Body of pancreas (tissue), 4 donors: ENCODE results near the gene IRX5. TPM values are rescaled to one million over a fixed set of nuclear protein-coding genes. Genes with fewer than 3 reads are reported as not detected.

Experiments
- ATAC-seq: fragments of 150-250 bp; one replicate; pipeline ENCODE4 v1.9.1; 2016
- DNase-seq, 4 donors: peaks; one replicate each; pipeline ENCODE4 v3.0.0-alpha.2; 2019
- H3K27ac ChIP-seq, 4 donors: fragments of 200-600 bp; sonication (generic); 1 replicate in 3 of 4; 2 replicates in 1 of 4; pipeline versions ENCODE4 v1.5.1 to v1.6.1; 2016 to 2019; ENCODE audit warnings: mild to moderate bottlenecking in 1 of 4, mixed read lengths in 1 of 4, moderate library complexity in 1 of 4
- H3K27me3 ChIP-seq, 2 donors: fragments of 200-600 bp; sonication (generic); one replicate each; pipeline ENCODE4 v1.6.0; 2016; ENCODE audit warnings: mild to moderate bottlenecking in 1 of 2
- H3K36me3 ChIP-seq, 2 donors: fragments of 200-600 bp; sonication (generic); replicated peaks in 1 of 2; 2 replicates each; pipeline ENCODE4 v1.5.1; 2016; ENCODE audit warnings: low read depth in 2 of 2; ENCODE audit not compliant: insufficient read depth in 1 of 2
- H3K4me1 ChIP-seq: fragments of 200-600 bp; sonication (generic); one replicate; pipeline ENCODE4 v1.6.0; 2016
- H3K4me3 ChIP-seq, 2 donors: fragments of 200-600 bp; sonication (generic); 1 replicate in 1 of 2; 2 replicates in 1 of 2; pipeline ENCODE4 v1.5.1; 2016 to 2019
- H3K9me3 ChIP-seq, 3 donors: fragments of 200-600 bp; sonication (generic); 1 replicate in 2 of 3; 2 replicates in 1 of 3; pipeline ENCODE4 v1.5.1; 2016
- POLR2A ChIP-seq, 3 donors: fragments of 450-650 bp; IDR thresholded peaks; one replicate each; pipeline ENCODE4 v1.6.1; 2016; ENCODE audit warnings: antibody characterized with exemption in 3 of 3, mild to moderate bottlenecking in 2 of 3
- WGBS, 2 donors: methylation state at CpG; one replicate each; pipeline ENCODE4 v1.1.5; 2017; 5-methylcytosine and 5-hydroxymethylcytosine counted together
- intact Hi-C: fragments of 100-400 bp; cut with DNase I; formaldehyde crosslinking; loops from one replicate; pipeline ENCODE4 v1.15.1; 2023
- total RNA-seq, 2 donors: library from RNA; depleted of rRNA; stranded (reverse); fragments of >200 nt; gene quantifications; one replicate each; pipeline ENCODE4 v1.1.0, GENCODE V29; 2016
- TF ChIP-seq, protein P1 (sequence below), 7 experiments: fragments of 450-650 bp in 4 of 7; fragments of 200-600 bp in 3 of 7; sonication (generic) in 3 of 7; IDR thresholded peaks; one replicate each; pipeline ENCODE4 v1.5.1; 2016 to 2019; ENCODE audit warnings: antibody characterized with exemption in 7 of 7

IRX5 gene
- total RNA-seq, 2 donors from 2014 or later, result 0.26 TPM; not detected in 1

DNA sequence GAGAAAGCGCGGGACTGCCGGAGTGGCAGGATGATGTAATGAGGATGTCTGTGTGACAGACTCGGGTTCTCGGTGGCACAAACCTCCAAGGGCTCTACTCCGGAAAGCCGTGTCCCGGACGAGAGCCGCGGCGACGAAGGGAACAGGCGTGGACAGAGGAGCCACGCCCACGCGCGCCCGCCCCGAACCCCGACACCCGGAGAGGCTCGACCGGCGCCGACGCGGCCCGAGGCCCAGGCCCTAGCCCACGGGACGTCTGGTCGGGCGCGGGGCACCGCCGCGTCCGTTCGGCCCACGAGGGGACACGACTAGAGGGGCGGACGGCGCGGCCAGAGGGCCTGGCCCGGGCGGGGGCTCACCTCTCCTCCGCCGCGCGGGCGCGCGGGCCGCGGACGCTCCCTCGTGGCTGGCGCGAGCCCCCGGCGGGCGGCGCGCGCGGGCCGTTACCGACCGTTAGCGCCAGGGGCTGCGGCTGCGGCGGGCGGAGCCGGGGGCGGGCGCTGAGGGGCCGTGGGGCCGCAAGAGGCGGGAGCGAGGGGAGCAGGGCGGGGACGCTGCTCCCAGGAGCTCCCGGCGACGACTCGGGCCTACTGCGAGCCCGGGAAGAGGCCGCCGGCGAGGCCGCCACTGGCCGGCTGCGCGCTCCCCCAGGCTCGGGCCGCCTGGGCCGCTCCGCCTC lies 2.1 kb upstream of the IRX5 start:
- DNase-seq, result peak; percentile 35 to 54 (median 42)
- intact Hi-C loops, result no loop called here
- Histone ChIP-seq H3K27me3 (peaks cover 0 to 38% of the 10 kb centered on the region in 2 donors), H3K4me3 (peak overlapping the region in 1 of 2 donors; percentile 30), H3K36me3 (no peaks in the 10 kb centered on the region), H3K27ac (peak overlapping the region in 2 of 4 donors; percentile 61 to 71), H3K9me3 (no peaks in the 10 kb centered on the region), H3K4me1 (peaks cover 46% of the 10 kb centered on the region)
- peak; percentile 3 for ATAC-seq
- TF ChIP-seq POLR2A (IDR thresholded peaks at IDR 0.05), result no peak
- TF ChIP-seq, protein P1, sequence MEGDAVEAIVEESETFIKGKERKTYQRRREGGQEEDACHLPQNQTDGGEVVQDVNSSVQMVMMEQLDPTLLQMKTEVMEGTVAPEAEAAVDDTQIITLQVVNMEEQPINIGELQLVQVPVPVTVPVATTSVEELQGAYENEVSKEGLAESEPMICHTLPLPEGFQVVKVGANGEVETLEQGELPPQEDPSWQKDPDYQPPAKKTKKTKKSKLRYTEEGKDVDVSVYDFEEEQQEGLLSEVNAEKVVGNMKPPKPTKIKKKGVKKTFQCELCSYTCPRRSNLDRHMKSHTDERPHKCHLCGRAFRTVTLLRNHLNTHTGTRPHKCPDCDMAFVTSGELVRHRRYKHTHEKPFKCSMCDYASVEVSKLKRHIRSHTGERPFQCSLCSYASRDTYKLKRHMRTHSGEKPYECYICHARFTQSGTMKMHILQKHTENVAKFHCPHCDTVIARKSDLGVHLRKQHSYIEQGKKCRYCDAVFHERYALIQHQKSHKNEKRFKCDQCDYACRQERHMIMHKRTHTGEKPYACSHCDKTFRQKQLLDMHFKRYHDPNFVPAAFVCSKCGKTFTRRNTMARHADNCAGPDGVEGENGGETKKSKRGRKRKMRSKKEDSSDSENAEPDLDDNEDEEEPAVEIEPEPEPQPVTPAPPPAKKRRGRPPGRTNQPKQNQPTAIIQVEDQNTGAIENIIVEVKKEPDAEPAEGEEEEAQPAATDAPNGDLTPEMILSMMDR (IDR thresholded peaks at IDR 0.05), result peak in 2 of 7 experiments; percentile 19 to 35
- WGBS, 2 donors, result 1 to 2% methylated on average over 6 to 93 of the region's 101 CpGs

DNA sequence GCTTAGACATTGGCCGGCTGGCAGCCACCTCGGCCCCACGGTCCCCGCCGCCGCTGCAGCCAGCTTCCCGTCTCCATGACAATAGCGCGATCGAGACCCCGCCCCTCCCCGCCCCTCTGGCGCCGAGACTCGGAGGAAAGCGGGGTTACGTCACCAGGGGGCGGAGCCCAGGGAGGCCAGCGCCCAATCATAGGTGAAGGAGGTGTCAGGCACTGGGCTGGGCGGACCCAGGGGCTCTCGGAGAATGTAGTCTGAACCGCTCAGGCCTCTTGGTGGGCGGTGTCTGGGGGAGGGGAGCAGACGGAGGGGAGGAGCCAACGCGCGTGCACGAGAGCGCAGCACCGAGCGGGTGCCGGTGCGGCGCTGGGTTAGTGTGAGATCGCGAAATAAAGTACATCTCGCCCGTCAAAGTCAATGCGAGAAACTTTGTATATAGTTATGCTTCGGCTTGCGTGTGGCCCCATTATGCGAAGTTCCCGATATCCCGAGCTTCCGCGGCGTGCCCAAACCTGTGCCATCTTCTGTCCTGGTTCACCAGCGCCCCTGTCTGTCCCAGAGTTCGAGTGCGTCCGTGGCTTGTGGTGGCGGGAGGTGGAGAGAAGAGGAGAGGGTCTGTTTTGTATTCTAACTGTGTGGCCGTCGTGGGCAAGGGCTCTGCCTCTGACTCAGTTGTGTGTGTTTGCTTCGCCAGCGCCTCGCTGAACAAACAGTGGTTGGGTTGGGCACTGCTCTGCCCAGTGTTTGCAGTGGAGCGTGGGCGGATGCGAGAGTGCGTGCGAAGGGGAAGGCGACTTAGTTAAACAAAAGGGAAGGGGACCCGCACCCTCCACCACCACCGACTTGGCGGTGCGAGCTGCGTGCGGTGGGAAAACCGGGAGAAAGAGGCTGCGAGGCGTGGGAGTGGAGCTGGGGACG lies 1.3 kb upstream of the IRX5 start:
- no peaks in the 10 kb centered on the region for H3K36me3 ChIP-seq
- peak; percentile 99 to 100 (median 100) for DNase-seq
- peak overlapping the region in 3 of 4 donors; percentile 54 to 71 (median 61) for H3K27ac ChIP-seq
- 1 to 4% methylated on average over 41 to 69 of the region's 73 CpGs for WGBS, 2 donors
- TF ChIP-seq, protein P1 (IDR thresholded peaks at IDR 0.05), result no peak
- peak in 1 of 3 donors; percentile 26 for TF ChIP-seq POLR2A (IDR thresholded peaks at IDR 0.05)
- peak; percentile 91 for ATAC-seq
- H3K4me3 ChIP-seq, result peak overlapping the region in 1 of 2 donors; percentile 52
- H3K9me3 ChIP-seq, result no peaks in the 10 kb centered on the region
- peaks cover 0 to 39% of the 10 kb centered on the region in 2 donors for H3K27me3 ChIP-seq
- peaks cover 46% of the 10 kb centered on the region for H3K4me1 ChIP-seq
- intact Hi-C loops, result no loop called here

DNA sequence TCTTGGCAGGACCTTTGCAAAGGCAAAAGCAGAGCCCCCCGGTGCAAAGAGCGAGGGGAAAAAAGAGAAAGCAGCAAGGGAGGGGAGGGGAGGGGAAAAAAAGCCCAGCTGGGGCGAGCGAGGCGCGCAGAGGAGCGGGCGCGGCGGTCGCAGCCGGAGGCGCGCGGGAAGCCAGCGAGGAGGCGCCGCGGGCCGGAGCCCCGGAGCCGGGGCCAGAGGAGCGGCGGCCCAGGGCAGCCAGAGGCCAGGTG lies 129 bp downstream of the IRX5 start:
- DNase-seq (no peak), ATAC-seq (no peak)
- Histone ChIP-seq H3K27ac (peak overlapping the region in 2 of 4 donors; percentile 59 to 71), H3K4me3 (peak overlapping the region in 1 of 2 donors; percentile 52), H3K36me3 (no peaks in the 10 kb centered on the region), H3K27me3 (peaks cover 0 to 52% of the 10 kb centered on the region in 2 donors), H3K4me1 (peaks cover 46% of the 10 kb centered on the region), H3K9me3 (no peaks in the 10 kb centered on the region)
- intact Hi-C loops, result no loop called here
- WGBS, 2 donors, result 0 to 3% methylated on average over 21 to 22 of the region's 24 CpGs
- no peak for TF ChIP-seq POLR2A (IDR thresholded peaks at IDR 0.05)
- TF ChIP-seq, protein P1 (IDR thresholded peaks at IDR 0.05), result no peak

DNA sequence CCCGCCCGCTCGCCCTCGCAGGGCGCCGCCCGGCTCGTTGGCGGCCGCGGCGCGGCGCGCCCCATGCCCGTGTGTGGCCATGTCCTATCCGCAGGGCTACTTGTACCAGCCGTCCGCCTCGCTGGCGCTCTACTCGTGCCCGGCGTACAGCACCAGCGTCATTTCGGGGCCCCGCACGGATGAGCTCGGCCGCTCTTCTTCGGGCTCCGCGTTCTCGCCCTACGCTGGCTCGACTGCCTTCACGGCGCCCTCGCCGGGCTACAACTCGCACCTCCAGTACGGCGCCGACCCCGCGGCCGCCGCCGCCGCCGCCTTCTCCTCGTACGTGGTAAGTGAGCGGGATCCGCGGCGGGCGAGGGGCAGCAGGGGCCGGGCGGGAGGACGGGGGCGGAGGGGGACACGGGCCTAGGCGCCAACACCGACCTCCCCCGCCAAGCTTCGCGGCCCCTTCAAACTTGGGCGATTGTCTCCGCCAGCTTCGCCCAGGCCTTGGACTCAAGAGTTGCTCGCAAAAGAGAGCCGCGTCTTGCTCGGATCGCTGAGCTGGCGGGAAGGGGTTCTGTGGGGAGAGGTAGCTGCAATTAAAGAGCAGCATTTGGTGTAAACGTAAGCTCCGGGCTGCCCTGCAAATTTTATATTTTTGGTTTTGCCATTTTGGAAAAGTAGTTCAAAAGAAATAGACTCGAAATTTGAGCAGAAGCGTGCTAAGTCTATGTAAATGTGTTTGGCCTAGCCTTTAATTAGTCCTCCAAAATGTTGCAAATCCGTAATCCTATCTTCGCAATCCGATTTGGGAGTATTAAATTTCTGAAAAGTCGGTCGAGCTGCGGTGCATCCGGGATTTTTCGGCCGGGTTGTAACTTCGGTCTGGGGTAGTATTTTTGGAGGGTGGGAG lies 702 bp downstream of the IRX5 start:
- peaks cover 0 to 58% of the 10 kb centered on the region in 2 donors for H3K27me3 ChIP-seq
- WGBS, 2 donors, result 5 to 23% methylated on average over 24 to 60 of the region's 91 CpGs
- H3K4me1 ChIP-seq, result peaks cover 50% of the 10 kb centered on the region
- peak overlapping the region in 1 of 2 donors; percentile 20 for H3K4me3 ChIP-seq
- intact Hi-C loops, result no loop called here
- peak in 3 of 4 donors; percentile 18 to 31 (median 30) for DNase-seq
- no peak for ATAC-seq
- no peaks in the 10 kb centered on the region for H3K9me3 ChIP-seq
- TF ChIP-seq, protein P1 (IDR thresholded peaks at IDR 0.05), result no peak
- no peak for TF ChIP-seq POLR2A (IDR thresholded peaks at IDR 0.05)
- no peak overlapping the region for H3K27ac ChIP-seq
- H3K36me3 ChIP-seq, result no peaks in the 10 kb centered on the region
